Stimulated activated naive CD8-positive, alpha-beta T cell treated with anti-CD3 and anti-CD28 coated beads, Interleukin-15, Interleukin-2, amounts not matched to agents 100 U/mL and 50 U/mL, for 24 hours (primary cell): ENCODE data around the gene FHL2.

Experiments used
- ATAC-seq: fragments of 150-1000 bp; cut with Tn5 transposase; one replicate; pipeline ENCODE4 v1.10.0; 2021
- DNase-seq: peaks from one replicate; pipeline ENCODE4 v3.0.0; 2021

FHL2 gene

DNA sequence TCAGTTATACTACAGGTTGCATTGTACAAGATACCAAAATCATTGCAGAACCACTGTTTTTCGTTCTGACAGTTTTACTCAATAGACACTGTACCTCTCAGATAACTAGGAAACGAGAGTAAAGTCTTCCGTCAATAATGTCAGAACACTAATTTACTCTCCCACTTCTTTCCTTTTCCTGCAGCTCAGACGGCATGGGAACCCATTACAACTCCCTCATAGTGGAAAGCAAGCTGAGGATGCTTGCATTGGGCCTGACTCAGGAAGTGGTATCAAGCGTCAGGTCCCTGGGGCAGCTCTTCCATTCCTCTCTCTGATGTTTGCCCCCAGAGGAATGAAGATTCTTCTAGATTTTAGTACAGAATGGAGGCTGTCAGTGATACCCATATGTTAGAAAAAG lies 23.9 kb upstream of the FHL2 start:
- DNase-seq (no peak), ATAC-seq (no peak)

DNA sequence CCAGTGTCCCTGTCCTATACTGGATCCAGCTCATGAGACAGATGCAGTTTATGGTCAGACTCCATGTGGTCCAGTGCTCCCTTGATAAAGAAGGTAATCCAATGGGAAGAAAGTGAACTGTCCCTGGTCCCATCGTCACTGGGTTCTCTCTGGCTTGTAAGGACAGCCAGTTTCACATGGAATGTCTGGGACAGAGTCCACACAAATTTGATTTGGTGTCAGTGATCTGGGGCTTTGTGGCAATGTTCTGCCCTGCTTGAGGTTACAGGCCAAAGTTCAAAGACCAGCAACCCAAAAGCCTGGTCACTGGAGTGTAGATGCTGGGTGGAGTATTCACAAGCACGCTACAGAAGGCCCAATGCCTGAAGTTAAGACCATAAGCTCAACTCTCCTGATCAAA lies 22.2 kb upstream of the FHL2 start:
- no peak for ATAC-seq
- DNase-seq, result no peak

- ATAC-seq (no peak), DNase-seq (no peak)
Observed at GRCh38 chr2:105418522-105418921, 19.7 kb upstream of the FHL2 start.

- ATAC-seq (peak; percentile 87), DNase-seq (no peak)
Observed at GRCh38 chr2:105417857-105418436, 19.1 kb upstream of the FHL2 start.

GRCh38 chr2:105416156-105416555 lies 17.3 kb upstream of the FHL2 start:
- DNase-seq (no peak), ATAC-seq (no peak)

GRCh38 chr2:105415007-105415406 lies 16.2 kb upstream of the FHL2 start:
- no peak for ATAC-seq
- no peak for DNase-seq

DNA sequence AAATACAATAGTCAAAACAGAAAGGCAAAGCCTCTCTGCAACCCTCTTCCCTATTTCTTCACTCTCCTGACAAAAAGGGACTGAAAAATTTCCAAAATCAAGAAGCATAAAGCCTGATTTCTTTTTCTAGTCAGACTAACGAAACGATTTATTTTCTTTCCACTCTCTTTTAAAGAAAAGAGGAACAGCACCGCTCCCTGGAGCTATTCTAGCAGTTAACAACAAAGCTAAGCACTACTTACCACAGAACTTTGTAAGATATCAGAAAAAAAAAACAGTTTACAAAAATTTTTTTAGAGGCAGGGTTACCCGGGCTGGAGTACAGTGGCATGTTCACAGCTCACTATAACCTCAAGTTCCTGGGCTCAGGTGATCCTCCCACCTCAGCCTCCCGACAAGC lies 14.4 kb upstream of the FHL2 start:
- DNase-seq, result no peak
- no peak for ATAC-seq

DNA sequence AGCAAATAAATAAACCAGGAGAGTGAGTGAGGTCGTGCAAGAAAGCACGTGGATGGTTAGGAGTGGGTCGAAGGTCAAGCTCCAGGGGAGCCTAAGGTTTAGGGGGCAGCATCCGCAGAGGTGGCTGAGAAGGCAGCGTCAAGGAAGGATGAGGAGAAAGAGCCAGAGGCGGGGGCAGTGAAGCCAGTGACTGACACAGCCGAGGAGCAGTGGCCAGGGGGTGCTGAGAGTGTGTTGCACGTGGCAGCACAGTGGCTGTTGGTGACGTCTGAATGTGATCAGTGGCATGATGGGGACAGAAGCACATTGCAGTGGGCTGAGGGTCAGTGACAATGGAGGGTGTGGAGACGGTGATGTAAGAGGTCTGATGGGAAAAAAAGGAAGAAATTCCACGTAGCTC lies 13.7 kb upstream of the FHL2 start:
- ATAC-seq, result no peak
- DNase-seq, result no peak

GRCh38 chr2:105411720-105412407 lies 13.0 kb upstream of the FHL2 start:
- ATAC-seq, result no peak

GRCh38 chr2:105410554-105410953 lies 11.7 kb upstream of the FHL2 start:
- ATAC-seq (no peak), DNase-seq (no peak)

More at GRCh38 chr2:105411720-105412407, 13.0 kb upstream of the FHL2 start:
- DNase-seq, result no peak

GRCh38 chr2:105409717-105410116 lies 10.9 kb upstream of the FHL2 start:
- ATAC-seq (no peak), DNase-seq (no peak)

DNA sequence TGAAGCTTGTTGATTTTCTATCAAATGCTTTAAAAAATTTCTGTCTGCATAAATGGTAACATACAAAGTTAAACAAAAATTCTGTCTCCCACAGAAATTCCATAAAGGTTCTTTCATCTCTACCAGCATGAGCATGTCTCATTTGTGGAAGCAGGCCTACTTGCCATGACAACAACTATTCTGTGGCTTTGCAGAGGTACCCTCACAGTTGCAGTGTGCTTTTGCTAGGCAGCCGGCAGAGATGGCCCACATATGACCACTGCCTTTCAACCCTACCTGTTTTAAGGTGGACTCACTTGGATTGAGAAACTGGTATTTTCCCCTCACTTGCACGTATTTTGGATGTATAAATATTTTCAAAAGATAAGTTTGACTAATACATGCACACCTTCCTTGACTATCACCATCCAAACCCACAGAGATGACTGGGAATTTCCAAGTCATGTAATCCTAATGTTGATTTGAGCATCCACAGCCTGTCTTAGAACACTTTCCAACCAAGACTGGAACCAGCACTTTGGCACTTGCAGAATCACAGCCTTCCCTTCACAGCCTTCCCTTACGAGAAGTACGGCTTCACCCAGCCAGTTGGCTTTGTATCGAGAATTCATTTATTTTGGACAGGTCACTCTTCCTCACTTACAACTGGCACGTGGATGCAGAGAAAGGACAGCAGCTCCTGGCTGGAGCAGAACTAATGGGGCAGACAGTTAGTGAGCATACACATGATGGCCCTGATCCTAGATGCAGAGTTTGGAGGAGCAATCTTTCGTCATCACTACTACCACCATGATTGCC lies 9.3 kb upstream of the FHL2 start:
- DNase-seq, result no peak
- ATAC-seq, result no peak

DNA sequence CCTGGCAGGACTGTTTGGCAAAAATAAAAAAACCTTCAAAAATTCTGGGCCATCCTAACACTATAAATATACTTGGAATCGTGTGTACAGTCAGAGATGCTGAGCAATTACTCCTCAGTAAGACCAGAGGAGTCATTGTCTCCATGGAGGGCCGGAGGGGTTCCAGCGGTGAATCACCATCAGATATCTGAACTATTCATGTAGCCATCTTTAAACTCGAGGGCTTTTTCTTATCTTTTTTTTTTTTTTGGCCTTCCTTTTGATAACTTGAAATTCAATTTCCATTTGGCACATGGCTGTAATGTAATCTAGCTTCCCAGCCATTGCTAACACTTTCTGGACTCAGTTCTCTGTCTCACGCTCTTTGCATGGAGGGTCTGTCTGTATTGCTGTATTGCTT lies 7.4 kb upstream of the FHL2 start:
- DNase-seq (no peak), ATAC-seq (no peak)

- no peak for ATAC-seq
- no peak for DNase-seq
Observed at GRCh38 chr2:105405291-105405690, 6.4 kb upstream of the FHL2 start.

DNA sequence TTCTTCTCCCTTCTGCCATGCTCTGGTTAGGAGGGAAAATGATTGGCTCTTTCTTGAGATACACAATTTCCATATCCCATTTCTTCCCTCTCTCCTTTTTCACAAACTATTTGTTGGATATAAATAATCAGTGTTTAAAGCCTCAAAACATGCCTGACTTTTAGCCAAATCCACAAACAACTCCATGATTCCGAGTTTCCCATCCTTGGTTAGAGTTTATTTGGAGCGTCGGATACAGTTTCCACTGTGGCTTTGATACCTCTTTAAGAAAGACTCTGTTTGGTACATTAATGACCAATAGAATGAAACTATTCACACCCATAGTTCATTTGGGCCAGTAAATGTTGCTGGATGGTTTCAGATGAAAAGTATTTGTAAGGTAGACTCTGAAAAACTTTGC lies 5.9 kb upstream of the FHL2 start:
- ATAC-seq (no peak), DNase-seq (no peak)

GRCh38 chr2:105403783-105404698 lies 5.2 kb upstream of the FHL2 start:
- peak; percentile 57 for ATAC-seq
- no peak for DNase-seq

DNA sequence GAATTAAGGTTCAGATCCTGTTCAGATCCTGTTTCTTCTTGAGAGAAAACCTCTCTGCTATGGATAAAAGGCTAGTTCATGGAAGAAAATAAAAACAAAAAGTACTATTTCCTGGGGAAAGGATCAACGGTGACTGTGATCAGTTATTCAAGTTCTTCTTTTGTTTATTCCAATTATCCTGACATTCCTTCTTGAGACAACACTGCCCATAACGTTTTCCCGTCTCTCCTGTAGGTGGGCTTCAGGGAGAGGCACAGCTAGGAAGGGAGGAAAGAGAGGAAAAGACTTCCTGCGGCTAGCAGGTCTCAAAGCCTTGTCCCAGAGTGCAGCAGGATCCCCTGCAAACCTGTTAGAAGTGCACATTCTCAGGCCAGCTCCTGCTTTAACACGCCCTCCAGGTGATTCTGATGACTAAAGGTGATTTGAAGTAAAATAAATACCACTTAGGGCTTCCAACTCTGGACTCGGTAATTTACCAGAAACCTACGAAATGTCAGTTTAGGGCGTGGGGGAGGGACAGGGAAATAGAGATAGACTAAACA lies 4.5 kb upstream of the FHL2 start:
- no peak for DNase-seq

DNA sequence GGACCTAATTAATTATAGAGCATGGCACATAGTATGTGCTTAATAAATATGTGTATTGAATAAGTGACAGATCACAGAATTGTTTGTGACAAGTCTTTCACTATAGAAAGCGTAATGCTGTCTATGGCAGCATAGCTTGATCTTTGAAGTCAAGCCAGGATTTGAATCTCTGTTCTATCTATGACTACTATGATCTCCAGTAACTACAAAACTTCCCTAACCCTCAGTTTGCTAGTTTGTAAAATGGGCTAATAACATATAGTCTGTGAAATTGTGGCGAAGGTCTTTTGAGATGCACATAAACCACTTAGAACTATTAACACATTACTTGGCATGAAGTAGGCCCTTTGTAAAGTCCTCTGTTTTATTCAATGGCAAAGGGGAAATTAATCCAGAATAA lies 4.0 kb upstream of the FHL2 start:
- ATAC-seq (no peak), DNase-seq (no peak)

More for the DNA sequence above, 4.5 kb upstream of the FHL2 start:
- no peak for ATAC-seq

DNA sequence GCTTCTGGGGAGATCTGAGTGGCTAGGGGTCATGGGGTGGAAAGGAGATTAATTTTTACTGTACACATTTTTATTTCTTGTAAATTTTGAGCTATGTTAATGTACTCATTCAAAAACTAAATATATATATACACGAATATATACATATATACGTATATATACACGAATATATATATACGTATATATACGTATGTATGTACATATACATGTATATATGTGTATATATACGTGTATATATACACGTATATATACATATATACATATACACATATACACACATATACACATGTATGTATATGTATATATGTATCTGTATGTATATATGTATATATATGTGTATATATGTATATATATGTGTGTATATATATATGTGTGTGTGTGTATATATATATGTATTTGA lies 3.0 kb upstream of the FHL2 start:
- ATAC-seq (no peak), DNase-seq (no peak)

- no peak for DNase-seq
- no peak for ATAC-seq
Observed at GRCh38 chr2:105400138-105400540, 1.3 kb upstream of the FHL2 start.

GRCh38 chr2:105399207-105399861 lies 483 bp upstream of the FHL2 start:
- no peak for DNase-seq
- no peak for ATAC-seq

GRCh38 chr2:105397953-105398335 lies 907 bp downstream of the FHL2 start:
- no peak for ATAC-seq
- no peak for DNase-seq
